ENCODE results near the gene EEPD1.

The EEPD1 gene

DNA sequence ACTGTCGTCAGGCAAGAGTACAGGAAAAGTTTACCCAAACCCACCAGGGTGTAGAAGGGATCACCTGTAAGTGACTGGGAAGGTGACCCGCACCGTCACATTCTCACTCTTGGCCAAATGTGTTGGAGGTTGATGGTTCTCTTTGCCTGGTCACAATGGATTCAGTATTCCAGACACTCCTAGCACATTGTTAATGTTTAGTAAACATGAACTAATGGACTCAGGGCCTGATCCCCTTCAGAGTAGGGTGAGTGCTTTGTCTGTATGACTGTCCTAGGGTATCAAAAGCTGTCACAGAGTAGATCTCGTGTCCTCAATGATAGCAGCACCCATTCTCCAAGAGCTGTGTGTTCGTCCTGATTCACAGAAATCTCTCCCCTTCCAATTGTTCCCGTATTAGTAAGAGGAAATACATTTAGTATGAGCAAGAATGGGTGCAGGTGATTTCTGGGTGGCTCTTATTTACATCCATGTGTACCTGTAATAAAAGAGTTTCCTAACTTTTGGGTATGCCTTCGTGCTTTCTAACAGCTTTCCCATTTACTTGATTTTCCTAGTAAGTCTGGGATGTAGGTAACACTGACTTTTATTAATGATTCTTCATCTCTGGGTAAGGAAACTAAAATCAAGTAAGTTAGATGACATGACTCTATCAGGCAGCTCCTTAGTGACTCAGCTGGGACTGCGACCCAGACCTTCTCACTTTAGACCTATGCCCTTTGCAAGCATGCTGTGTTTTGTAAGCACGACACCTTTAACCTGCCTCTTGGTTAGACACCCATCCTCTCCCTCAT is 4.7 kb downstream of the EEPD1 start:
- DNase-seq = no peak

- DNase-seq = no peak
Observed at GRCh38 chr7:36158321-36158605, 5.2 kb downstream of the EEPD1 start.

- DNase-seq = no peak
Observed at GRCh38 chr7:36159618-36160017, 6.6 kb downstream of the EEPD1 start.

- no peak for DNase-seq
Observed at GRCh38 chr7:36160313-36160712, 7.3 kb downstream of the EEPD1 start.

DNA sequence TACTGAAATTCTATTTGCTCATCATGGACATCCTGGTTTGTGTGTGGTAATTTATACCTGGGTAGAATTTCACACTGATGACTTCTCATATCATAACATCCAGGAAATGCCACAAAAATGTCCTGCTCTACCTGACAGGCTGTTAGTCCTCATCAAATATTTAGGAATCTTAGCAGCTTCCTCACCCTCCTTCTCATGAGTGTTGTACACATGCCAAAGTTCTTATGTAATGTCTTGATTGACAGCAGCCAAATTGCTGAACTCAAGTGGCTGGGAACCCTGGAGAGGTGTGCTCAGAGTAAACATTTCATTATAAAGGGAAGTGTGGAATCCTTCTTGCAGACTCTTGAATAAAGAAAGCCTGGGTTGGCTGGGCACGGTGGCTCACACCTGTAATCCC is 8.9 kb downstream of the EEPD1 start:
- DNase-seq = no peak

DNA sequence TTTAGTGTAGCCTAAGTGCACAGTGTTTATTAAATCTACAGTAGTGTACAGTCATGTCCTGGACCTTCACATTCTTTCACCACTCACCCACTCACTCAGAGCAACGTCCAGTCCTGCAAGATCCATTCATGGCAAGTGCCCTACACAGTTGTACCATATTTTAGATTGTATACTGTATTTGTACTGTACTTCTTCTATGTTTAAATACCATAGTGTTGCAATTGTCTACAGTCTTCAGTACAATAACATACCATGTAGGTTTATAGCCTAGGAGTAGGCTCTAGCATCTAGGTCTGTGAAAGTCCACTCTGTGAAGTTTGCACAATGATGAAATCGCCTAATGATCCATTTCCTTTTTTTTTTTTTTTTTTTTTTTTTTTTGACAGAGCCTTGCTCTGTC is 12.0 kb downstream of the EEPD1 start:
- no peak for DNase-seq

- DNase-seq = no peak
Observed at GRCh38 chr7:36165802-36166201, 12.7 kb downstream of the EEPD1 start.

DNA sequence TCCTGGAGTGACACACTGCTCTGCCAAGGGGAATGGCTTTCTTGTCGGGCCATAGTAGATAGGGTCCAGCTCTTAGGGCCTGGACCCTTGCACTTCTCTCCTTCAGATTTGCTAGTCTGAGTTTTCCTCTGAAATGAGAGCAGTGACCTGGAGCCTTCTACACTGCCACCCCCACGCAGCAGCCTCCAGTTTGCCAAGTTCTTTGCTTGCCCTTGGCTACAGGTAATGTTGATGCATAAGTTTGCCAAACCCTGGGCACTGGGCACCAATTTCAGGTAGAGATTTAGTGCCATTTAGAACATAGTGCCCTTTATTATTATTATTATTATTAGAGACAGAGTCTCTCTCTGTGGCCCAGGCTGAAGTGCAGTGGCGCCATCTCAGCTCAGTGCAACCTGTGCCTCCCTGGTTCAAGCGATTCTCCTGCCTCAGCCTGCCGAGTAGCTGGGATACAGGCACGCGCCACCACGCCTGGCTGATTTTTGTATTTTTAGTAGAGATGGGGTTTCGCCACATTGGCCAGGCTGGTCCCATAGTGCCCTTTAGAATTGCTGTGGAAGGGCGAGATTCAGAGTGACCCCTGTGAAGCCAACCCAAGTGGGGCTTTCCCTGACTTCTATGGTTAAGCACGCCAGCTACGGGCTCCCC is 14.5 kb downstream of the EEPD1 start:
- no peak for DNase-seq

GRCh38 chr7:36171503-36171902 is 18.4 kb downstream of the EEPD1 start:
- no peak for DNase-seq

- no peak for DNase-seq
Observed at GRCh38 chr7:36175886-36176285, 22.8 kb downstream of the EEPD1 start.

DNA sequence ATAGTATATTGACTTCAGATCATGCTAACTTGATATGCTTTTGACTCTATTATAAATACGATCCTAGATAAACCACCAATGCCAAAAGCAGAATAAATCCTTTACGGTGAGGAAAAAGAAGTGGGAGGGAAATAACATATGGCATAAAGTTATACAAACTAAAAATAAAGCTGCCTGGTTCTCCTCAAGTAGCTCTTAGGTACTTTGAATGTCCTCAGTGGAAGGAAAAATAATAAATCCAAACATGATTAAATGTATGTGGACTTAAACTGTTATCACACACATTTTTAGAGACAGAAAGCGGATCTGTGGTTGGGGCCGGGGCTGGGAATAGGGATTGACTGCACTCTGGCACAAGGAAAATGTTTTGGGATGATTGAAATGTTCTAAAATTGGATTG is 23.6 kb downstream of the EEPD1 start:
- DNase-seq = no peak

- no peak for DNase-seq
Observed at GRCh38 chr7:36180121-36180520, 27.1 kb downstream of the EEPD1 start.

- DNase-seq = no peak
Observed at GRCh38 chr7:36181668-36182067, 28.6 kb downstream of the EEPD1 start.

GRCh38 chr7:36182854-36183604 is 30.0 kb downstream of the EEPD1 start:
- DNase-seq = no peak

GRCh38 chr7:36185092-36185491 is 32.0 kb downstream of the EEPD1 start:
- no peak for DNase-seq

GRCh38 chr7:36185756-36186155 is 32.7 kb downstream of the EEPD1 start:
- no peak for DNase-seq

DNA sequence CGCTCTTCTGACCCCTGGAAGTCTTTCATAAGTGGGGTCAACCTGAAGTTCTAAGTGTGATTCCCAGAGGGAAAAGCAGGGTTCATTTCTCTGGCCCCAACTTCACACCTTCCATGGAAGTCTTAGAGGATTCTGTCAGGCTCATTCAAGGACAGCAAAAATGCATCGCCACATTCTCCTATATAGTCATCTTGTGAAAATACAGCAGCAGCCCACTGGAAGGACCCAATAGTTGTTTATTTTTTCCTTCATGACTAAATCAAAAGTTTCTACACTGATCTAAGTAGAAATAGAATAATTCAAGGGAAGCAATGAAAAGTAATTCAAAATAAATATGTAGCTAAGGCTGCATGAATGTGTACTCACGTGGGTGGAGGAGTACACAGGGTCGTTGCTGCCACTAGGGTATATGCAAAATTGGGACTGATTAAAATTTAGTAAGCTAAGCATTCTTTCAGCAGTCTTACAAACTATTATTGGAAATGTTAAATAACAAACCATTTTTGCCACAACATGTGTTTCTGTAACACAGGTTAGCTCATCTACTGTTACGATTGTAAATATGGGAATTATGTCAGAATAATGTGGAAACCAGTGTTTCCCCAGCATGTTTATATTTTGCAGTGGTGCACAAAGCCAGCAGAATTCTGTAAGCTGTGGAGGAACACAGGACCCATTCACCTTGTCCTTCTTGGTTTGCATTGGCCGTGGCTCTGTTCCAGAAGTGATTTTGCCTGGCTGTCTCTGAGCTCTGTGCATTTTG is 33.5 kb downstream of the EEPD1 start:
- no peak for DNase-seq

- no peak for DNase-seq
Observed at GRCh38 chr7:36188266-36188665, 35.2 kb downstream of the EEPD1 start.

DNA sequence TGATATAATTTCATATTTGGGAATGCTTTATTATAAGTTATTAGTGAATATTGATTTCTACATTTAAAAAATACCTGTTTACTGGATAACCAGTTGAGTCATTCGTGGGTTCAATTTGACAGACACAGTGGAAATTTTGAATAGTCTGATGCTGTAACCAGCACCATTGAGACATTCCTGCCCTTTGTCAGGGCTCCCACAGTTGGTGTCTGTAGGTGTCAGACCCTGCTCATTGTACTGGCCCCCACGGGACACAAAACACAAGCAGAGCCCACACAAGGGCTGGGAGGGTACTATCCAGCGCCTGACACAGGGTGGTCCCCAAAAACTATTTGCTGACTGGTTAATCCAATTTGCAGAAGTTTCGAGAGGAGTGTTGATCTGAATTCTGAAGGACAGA is 35.9 kb downstream of the EEPD1 start:
- DNase-seq = no peak

DNA sequence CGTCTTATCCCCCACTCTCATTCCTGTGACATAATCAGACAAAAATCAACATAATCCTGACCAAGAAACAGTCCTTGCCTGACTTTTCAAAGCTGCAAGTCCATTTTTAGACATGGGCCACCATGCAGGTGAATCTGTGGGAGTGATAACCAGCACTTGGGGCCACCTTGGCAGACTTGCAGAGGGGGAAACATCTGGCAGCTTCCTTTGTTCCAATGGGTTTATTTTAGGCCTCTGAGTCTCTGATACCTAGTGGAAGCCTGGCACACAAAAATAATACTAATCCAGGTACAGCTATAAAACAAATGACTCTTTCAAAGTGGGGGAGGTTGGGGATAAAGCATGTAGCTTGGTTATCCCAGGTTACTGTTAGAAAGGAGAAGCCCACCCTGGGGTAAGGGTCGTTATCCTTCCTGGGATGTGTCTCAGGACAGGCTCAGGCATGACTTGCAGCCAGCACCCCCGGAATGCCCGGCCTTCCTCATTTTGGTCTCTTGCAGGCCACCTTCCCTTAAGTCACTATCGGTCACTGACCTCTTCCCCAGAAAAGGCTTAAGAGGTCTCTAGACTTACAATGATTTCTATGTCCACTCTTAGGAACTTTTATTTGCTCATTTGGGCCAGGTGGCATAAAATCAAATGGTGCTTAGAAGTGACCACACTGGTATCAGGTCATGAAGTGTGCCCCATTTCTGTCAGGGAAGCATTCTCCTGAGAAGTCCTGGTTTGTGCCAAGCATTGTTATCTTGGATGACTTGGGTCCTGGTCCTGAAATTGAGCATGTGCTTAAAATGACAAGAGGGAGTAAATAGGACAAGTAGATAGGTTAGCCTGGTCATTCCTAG is 37.6 kb downstream of the EEPD1 start:
- DNase-seq = no peak

- DNase-seq = no peak
Observed at GRCh38 chr7:36191292-36191920, 38.4 kb downstream of the EEPD1 start.

All from effector CD4-positive, alpha-beta T cell (primary cell).